Caki2 (cell line): Measurements from ENCODE around the gene TIFAB. TPM values are rescaled to one million over a fixed set of nuclear protein-coding genes. Genes with fewer than 3 reads are reported as not detected.

Experiments used
- DNase-seq: peaks from one replicate; pipeline ENCODE4 v3.0.0-alpha.2; 2015; ENCODE audit warnings: low read depth
- in situ Hi-C: cut with HindIII; loops from 2 replicates; pipeline ENCODE4 v1.10.0; 2016; ENCODE audit warnings: low sequenced_read_pairs, low pct_unique_long_range_greater_than_20kb, mixed read lengths
- total RNA-seq: library from RNA; depleted of rRNA; stranded (reverse); fragments of >200 nt; shearing (Covaris generic); gene quantifications from 2 replicates; pipeline ENCODE4 v1.2.3, GENCODE V29; 2014; ENCODE audit warnings: low replicate concordance

TIFAB gene
- total RNA-seq, 1 experiment from 2014 or later, result not detected

GRCh38 chr5:135448791-135449507, 3.2 kb downstream of the TIFAB start:
- in situ Hi-C loops, result no loop called here
- no peak for DNase-seq

DNA sequence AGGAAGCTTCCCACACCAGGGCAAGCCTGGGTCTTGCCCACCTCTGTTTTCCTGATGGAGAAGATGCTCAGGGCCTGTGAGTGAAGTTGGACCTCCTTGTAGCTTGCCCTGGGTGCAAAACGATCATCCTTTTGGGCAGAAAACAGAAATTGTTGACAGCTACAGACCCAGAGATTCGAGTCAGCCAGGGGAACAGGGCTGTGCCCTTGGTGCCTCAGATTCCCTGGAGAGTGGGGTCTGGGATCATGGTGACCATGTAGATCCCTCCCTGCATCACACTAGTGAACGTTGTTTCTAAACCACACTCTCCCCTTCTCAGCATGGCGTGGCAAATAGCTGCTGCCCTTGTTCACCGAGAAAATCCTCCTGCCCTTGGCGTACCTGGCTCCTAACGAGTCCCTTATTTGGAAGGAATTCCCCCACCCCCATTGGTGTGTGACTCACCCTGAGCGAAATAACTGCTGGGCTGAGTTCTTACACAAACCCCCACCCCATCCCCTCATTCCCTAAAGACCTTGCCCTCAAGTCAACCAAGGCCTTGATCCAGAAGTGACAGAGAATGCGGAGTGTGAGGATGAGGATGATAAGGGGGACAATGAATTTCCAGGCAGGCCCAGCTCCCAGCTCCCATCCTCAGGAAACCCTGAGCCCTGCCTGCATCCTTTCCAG, 3.9 kb downstream of the TIFAB start:
- no peak for DNase-seq
- in situ Hi-C loops, result no loop called here

- DNase-seq, result no peak
- in situ Hi-C loops, result no loop called here
These were observed 4.7 kb downstream of the TIFAB start, which contains the start of gene DCANP1 for GRCh38 chr5:135447298-135447929. Gene DCANP1, minus strand, starts transcription at chr5:135447348. Its CDS starts 240 bp downstream, at chr5:135447108.

- in situ Hi-C loops, result no loop called here
- DNase-seq, result no peak
These were observed 5.5 kb downstream of the TIFAB start for GRCh38 chr5:135446615-135447014.

DNA sequence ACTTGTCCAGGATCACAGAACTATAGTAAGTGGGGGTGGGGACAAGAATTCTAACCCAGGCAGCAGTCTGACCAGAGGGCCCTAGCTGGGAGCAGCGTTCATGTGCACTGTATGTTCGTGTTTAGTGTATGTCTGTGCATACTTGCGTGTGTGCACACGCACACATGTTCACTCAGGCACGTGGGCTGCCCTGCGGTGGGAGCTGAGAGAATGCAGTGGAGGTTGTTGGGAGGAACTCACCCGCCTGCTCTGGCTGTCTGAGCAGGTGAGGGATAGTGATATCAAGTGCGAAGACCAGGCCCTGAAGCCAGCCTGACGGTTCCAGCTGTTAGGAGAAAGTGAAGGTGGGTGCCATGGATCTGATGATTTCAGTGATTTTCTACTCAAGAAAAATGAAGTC, 5.9 kb downstream of the TIFAB start:
- in situ Hi-C loops, result no loop called here
- no peak for DNase-seq

DNA sequence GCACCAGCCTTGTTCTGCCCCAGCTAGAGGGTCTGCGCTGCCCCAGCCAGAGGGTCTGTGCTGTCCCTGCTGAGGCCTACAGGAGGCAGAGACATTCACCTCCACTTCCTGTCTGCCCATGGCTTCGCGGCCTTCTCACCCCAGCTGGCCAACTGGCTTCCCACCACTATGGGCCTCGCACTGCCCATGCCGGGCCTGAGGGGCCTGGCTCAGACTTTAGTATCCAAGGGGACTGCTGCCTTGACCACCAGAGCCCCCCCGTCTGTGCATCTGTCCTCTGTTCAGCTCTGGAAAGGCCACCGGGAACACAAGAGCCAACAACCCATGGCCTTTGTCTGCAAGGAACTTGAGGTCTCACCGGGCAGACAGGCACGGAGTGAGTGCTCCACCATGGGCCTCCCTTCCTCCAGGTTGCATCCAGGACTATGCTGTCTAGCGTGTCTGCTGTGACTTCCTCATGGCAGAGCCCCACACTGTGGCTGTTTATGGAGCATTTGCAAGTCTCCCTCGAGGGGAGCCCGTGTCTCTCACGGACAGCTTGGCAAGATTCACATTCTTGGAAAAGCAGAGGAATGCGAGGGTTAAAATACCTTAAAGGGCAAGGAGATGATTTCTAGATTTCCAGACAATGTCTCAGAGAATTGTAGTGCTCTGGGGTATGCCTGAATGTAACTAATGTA, 6.7 kb downstream of the TIFAB start:
- DNase-seq, result no peak
- in situ Hi-C loops, result no loop called here

DNA sequence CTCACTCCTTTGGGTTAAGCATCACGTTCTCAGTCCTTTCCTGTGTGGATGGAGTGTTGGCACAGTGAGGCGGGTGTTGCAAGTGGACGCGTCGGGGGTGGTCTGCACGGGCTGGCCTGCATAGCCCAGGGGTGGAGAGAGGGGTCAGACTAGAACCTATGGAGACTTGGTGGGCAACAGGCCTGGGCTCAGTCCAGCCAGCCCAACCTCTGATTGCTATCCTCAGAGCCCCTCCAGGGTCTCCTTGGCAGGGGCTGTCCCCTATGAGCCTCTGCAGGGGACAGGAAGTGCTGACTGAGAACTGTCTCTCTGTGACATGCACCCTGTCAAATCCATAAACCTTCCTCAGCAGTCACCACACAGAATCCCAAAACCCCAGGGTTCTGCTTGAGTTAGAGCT, 7.3 kb downstream of the TIFAB start:
- DNase-seq, result no peak

DNA sequence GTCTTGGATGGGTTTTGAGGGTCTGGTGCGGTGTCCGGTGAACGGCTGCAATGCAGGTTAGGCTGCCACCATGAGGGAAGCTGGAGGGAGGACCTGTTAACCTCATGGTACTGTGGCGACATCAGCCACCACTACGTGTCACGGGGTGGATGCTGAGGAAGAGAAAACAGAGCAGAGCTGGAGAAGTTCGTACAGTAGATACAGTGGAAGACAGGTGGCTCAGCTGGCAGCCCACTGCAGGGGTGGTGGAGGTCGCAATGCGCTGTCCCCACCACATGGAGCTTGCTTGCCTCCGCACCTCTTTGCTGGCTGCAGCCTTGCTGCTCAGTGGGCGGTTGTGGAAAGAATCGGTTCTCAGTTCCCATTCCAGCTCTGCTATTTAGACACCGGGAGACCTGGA, 7.8 kb downstream of the TIFAB start:
- DNase-seq, result no peak
- in situ Hi-C loops, result no loop called here

More for the DNA sequence above, 7.3 kb downstream of the TIFAB start:
- in situ Hi-C loops, result no loop called here

DNA sequence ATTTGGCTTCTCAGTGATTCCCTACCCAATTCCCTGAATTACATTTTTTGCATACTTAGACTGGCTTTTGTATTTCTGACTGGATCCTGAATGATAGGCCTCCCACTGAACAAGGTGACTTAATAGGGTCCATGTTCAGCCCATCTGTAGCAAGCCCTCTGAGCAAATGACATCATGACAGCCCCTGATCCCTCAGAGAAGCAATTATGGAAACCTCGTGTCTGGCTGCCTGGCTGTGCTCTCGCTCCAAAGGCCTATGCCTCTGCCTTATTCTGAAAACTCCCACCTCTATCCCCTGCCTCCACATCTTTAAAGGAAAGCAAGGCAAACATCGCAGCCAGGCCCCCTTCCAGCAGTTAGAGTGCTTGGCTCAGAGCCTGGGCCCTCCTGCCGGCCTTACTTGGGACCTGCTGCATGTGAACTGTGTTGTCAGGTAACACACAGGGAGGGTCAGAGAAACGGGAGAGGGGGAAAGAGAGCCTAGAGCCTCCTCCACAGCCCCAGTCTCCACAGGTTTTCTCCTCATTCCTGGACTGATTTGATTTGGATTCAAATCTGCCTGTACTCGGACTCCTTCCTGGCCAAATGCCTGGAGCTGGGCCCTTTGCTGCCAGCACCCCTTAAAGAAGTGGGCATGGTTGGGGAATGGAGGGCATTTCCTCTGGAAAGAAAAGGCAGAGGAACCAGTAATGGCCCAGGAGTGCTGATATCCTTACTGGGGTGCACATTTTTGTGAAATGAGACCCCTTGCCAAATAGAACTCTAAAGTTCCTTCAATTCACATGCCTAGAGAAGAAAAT, 8.8 kb downstream of the TIFAB start:
- in situ Hi-C loops, result no loop called here
- no peak for DNase-seq

DNA sequence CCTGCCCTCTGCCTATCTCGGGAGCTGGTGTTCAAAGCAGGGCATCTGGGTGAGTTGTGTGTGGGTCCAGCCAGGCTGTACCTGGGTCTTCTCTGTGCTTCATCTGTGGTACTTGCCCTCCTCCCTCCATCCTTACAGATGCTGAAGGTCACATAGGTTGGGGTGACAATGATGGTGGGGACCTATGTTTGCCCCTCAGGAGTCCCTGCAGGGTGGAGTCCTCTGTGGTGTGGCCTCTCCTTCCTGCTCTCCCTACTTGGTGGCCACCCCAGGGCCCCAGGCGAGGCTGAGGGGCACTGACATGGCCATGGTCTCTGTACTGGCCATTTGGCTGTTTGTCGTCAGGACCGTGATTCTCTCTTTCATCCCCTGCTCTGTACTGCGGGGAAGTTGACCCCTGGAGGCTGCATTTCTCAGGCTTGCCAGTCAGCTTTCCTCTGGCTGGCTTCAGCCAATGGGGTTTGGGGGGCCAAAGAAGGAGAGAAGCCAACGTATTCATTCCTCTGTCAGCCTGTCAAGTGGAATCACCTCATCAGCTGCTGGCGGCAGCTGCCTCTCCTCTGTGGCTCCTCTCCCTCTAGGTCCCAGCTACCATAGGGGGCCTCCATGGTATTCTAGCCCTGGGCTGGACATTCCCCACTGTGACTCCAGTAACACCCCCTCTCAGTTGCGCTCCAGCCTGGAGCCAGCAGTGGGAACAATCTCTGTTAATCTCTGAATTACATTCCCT, 9.6 kb downstream of the TIFAB start:
- in situ Hi-C loops, result no loop called here
- no peak for DNase-seq

- in situ Hi-C loops, result no loop called here
- DNase-seq, result no peak
These were observed 10.2 kb downstream of the TIFAB start for GRCh38 chr5:135441919-135442318.

DNA sequence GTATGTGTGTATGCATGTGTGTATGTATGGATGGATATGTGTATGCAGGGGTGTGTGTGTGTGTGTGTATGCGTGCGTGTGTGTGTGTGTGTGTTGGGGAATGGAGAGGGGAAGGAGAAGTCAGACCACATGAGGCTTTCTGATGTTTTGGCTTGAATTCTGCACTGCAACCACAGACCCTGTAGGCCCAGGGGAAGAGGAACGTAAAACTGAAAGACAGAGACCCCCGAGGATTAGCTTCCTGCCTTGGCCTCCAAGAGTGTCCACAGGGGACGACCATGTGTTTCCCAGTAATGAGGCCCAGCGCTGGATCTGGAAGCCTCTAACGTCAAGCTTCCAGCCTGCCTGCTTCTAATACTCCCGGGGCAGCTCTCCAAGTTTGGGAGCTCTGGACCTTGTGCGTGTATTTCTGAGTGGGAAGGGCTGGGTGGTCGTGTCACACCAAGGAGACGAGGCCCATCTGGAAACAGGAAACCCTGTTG, 10.8 kb downstream of the TIFAB start:
- in situ Hi-C loops, result no loop called here
- DNase-seq, result no peak

DNA sequence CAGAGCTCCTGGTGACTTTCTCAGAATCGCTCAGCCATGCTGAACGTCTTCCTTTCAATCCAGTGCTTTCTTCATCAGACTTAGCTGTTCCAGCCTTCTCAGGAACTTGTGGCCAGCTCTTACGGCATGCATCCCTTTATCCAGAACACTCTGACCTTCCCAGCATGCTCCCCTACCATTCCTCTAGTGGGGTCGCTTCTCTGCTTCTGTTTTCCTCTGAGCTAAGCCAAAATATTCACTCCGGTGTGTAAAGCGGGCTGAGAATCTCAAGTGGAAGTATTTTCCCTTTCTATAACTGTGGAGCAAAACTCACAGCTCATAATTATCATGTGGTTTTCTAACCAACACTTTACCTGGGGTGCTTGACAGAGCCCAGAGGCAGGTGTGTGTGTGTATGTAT, 11.2 kb downstream of the TIFAB start:
- DNase-seq, result no peak
- in situ Hi-C loops, result no loop called here

- DNase-seq, result no peak
- in situ Hi-C loops, result no loop called here
These were observed 12.6 kb downstream of the TIFAB start for GRCh38 chr5:135439231-135440205.

- DNase-seq, result no peak
These were observed 13.4 kb downstream of the TIFAB start for GRCh38 chr5:135438636-135439221.

More at GRCh38 chr5:135438636-135439221, 13.4 kb downstream of the TIFAB start:
- in situ Hi-C loops, result no loop called here
